Measurements from ENCODE around the gene CHST11.
A peak's percentile ranks its signal among the peaks of the same experiment; 100 is the strongest.
"Not testable (repeated sequence)": the region's sequence is repeated elsewhere in the genome, so short reads cannot be mapped to it uniquely, and the experiment has no call there.

Gene CHST11

GRCh38 chr12:104532636-104533035 is 75.9 kb downstream of the CHST11 start:
- no peak for DNase-seq

DNA sequence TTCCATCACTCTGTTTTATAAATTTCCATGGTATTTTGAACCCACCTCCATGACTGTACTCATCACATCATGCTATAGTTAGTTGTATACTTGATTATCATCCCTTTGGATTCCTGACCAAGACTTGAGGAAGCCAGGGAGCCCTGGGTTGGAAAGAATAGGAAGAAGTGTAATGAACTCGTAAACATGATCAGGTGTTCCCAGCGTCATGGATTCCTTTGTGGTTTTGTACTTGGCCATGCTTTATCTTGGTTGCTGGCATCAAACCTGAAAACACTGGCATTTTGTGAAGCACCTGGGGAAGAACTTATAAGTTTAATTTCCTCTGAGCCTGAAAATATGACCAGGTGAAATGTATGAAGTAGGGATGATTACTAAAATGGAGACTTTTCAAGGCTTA is 76.4 kb downstream of the CHST11 start:
- no peak for DNase-seq

DNA sequence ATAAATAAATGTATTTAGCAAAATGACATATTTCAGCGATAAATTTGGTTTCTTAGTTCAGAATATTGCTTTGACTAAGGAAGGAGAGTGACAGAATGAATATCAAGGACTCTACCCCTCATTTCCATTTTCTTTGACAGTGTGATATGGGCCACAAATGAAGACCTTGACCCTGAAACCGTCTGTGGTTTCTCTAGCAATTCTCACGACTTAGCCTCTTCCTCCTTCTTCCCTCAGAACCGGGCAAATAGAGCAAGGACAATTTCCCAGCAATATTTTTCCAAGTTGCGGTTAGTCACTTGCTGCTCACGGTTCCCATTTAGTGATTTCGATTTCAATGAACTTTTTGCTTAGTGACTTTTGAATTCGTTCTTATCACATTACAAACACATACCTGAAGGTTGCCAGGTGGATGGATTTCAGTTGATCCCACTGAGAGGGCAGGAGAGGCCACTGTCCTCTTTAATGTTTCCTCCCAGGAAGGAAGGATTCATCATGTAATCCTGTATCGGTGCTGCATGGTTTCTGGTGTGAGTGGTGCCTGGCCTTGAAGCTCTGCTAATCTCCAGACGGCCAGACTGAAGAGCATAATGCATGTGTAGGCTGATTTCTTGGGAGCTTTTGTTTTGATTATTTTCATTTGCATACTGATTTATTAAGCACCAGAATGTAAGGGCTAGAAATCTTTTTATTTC is 77.6 kb downstream of the CHST11 start:
- DNase-seq = no peak

- no peak for DNase-seq
Observed at GRCh38 chr12:104534857-104535248, 78.1 kb downstream of the CHST11 start.

- no peak for DNase-seq
Observed at GRCh38 chr12:104535369-104535768, 78.6 kb downstream of the CHST11 start.

DNA sequence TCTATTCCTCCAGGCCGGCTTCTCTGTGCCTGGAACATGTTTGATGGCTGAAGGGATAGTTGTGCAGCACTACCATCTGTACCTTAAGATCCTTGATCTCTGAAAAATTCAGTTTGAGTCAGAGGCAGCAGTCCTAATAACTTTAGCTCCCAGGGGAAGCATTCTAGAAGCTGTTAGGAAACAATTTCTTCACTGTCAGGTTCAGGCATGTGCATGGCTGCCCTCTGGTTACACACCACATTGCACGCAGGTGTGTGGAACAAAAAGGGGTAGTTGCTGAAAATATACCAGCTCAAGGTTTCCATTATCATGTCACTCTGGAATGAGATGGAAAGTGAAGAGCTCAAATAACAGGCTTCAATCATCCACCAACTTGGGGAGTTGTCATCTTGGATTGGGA is 80.1 kb downstream of the CHST11 start:
- DNase-seq = no peak

- DNase-seq = no peak
Observed at GRCh38 chr12:104538056-104538455, 81.3 kb downstream of the CHST11 start.

DNA sequence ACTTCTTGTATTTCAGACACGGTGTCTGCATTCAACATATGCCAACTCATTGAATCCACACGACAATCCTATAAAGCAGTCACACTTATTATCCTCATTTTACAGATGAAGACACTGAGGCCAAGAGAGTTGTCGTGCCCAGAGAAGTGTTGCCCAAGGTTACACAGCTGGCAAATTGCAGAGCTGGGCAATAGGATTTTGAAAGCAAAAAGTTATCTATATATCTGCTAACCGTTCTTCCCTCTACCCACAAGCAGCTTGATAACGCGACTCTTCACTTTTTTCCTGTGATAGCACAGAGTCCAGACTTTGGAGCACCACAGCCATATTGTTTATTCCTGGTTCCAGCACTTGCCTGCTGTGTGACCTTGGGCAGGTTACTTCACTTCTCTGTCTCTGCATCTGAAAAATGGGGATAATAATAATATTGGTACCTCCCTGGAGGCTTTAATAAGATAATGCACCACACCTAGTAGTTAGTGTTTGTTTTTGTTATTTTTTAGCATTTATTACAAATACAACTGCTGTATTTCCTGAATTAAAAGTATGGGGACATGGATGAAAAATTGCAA is 82.2 kb downstream of the CHST11 start:
- no peak for DNase-seq

DNA sequence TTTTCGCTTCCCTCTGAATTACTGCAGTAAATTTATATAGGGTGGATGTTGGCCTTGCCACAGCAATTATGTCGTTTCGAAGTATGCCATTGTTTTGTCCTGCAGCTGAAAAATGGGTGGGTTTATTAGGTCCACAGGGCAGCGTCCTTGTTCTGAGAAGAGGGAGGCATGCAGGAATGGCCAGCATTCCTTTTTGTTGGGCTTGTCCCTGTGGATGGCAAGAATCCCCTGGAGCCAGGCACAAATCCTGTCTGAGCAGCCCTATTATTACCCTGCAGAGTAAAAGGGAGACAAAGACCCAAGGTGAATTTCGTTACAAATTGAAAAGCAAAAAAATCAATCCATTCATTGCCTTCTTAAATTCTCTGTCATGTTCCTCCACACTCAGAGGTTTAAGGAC is 88.1 kb downstream of the CHST11 start:
- no peak for DNase-seq

DNA sequence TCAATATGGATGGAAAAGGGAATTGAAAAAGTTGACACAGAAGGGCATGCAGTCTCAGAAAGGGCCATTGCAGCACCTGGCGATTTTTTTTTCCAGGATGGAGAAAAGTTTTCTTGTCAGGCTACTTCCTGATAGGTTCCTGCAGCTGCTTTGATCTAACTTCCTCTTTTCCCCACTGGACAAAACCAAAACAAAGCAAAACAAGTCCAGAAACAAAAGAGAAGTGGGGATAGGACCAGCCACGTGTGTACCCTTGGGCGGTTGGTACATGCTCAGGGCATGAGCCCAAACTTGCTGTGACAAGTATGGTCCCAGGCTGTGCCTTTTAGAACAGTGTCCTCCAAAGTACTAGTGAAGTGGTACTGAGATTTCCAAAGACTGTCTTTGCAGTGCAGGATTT is 89.8 kb downstream of the CHST11 start:
- no peak for DNase-seq

- DNase-seq = no peak
Observed at GRCh38 chr12:104547235-104547634, 90.5 kb downstream of the CHST11 start.

DNA sequence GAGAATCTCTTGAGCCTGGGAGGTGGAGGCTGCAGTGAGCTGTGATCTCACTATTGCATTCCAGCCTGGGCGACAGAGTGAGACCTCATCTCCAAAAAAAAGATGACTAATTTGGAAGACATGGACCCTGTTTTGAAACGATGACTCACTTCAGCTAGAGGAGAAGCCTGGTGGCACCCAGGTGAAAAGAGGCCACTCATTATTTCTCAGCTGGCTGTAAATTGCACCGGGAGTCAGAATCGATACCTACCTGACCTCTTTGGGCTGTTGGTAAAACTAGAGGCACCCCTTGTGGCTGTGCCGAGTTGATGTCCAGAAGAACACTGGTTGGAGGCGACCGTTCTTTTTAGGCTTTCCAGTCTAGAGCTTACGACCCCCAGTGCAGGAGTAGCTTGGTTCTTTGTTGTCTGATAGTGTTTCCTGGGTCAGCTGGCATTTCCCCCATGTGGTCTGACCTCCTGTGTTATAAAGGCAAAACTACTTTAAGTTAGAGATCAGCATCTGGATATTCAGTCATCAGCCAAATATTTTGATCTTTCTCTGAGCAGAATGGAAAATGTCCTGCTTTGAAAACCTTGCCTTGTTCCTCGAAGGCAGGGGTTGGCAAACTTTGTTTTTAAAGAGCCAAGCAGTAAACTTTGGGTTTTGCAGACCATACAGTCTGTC is 93.2 kb downstream of the CHST11 start:
- no peak for DNase-seq

- no peak for DNase-seq
Observed at GRCh38 chr12:104551313-104551931, 94.7 kb downstream of the CHST11 start.

DNA sequence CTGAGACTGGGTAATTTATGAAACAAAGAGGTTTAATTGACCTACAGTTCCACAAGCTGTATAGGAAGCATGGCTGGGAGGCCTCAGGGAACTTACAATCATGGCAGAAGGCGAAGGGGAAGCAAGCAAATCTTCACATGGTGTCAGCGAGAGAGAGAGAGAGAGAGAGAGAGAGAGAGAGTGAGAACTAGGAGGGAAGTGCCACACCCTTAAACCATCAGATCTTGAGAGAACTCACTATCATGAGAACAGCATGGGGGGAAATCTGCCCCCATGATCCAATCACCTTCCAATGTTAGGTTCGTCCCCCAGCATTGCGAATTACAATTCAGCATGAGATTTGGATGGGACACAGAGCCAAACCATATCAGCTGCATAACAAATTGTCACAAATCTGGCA is 96.7 kb downstream of the CHST11 start:
- DNase-seq = no peak

DNA sequence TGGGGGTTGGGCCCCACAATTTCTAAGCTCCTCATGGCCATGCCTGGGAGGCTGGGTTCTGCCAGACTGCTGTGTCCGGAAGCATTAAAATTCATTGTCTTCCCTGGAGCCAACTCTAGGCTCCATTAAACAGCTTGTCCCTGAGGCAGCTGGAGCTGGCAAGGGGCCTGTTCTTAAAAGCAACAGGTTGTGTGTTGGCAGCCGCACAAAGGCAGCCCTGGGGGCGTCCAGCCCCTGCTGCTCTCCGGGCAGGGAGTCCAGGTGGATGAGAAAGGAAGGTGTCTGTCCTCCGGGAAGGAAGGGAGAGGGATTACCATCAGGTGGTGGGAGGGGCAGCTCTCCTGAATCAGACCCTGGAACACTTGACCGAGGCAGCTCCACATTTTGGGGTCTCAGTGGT is 98.9 kb downstream of the CHST11 start:
- no peak for DNase-seq

- no peak for DNase-seq
Observed at GRCh38 chr12:104557488-104558195, 100.9 kb downstream of the CHST11 start.

DNA sequence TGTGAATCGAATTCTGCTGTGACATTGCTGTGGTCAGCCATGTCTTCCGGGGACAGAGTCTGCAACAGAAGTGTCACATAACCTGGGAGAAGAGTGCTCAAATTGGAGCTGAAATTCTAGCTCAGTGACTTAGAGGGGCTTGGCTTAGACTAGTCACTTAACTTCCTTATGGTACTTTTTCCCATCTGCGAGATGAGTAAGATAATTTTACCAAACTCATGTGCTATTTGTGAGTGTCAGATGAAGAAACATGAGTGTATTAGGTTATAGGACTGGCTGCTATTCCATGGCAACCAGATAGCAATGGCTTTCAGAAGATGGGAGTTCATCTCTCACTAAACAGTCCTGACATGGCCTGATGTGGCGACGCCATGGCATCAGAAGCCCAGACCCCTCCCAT is 104.1 kb downstream of the CHST11 start:
- DNase-seq = no peak

DNA sequence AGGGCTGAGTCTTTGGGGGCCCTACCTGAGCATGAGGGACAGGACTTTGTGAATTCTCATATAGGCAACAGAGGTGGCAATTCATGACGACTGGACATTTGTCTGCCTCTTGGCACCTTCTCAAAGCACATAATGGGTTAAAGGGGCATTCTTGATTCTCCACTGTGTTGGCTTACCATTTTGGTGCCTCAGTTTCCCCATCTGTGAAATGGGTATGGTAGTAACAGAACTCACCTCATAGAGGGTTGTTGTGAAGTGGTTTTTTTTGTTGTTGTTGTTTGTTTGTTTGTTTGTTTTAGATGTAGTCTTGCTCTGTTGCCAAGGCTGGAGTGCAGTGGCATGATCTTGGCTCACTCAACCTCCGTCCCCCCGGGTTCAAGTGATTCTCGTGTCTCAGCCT is 106.0 kb downstream of the CHST11 start:
- no peak for DNase-seq

- not testable (repeated sequence) for DNase-seq
Observed at GRCh38 chr12:104564662-104565061, 107.9 kb downstream of the CHST11 start.

- DNase-seq = no peak
Observed at GRCh38 chr12:104565606-104566243, 109.0 kb downstream of the CHST11 start.

DNA sequence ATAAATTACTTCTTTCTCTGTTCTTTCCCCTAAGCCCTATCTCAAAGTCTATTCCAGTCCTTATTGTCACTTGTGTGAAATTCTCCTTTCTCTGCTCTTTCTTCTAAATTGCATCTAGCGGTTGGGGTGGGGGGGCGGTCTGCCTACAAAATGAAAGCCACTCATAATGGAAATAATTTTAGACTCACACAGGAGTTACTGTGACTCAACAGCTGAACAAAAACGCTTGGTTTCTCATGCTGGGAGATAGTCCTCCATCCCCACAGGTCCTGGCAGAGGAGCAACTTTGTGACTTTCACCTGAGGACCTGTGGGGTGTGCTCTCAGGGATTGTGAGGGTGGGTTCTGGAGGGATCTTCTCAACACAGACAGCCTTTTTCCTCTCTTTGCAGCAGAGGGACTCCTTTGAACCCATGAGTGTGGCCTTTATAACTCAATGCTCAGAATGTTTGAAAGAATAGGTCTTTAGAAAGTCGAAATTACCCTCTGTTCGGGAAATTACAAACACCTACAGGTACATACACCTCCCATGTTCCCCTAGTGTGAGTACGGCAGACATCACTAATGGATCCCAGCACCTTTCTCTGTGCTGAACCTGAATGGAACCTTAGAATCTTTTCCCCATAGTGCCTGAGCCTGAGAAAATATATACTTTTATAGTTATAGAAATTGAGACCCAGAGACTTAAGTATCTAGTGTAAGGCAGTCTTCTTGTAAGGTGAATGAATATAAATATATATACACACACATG is 109.7 kb downstream of the CHST11 start:
- DNase-seq = peak; percentile 19 to 29

DNA sequence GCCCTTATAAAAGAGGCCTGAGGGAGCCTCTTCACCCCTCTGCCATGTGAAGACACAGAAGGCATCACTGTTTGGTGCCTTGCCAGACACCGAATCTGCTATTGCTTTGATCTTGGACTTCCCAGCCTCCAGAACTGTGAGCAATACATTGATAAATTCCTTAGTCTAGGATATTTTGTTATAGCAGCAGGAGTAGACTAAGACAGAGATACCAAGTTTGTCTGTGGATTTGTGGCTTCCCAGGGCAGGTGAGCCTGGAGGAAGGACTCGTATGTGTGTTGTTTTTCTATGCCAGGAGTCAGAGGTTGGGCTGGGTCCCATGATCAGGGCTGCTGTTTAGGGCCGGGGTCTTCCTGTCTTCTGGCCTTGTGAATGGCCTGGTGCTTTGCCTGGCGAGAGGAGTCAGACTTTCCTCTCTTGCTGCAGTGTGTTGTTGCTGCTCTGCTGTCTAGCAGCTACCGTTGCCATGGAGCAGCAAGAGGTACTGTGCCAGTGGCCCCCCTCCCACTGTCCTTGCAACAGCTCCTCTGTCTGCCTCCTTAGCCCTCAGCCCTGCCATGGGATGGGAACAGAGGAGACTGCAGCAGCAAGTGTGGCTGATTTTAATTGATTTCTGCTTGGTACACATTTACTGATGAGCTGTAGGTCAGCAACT is 111.2 kb downstream of the CHST11 start:
- no peak for DNase-seq
